Neural progenitor cell (in vitro differentiated cells): ENCODE data around the gene OR10A6.

Source experiments
- EZH2 ChIP-seq: fragments of 200-600 bp; sonication (generic); IDR thresholded peaks from 2 replicates; pipeline ENCODE4 v1.6.1; 2017; ENCODE audit warnings: antibody characterized with exemption, mild to moderate bottlenecking, moderate library complexity
- EZH2phosphoT487 ChIP-seq: fragments of 200-600 bp; sonication (generic); IDR thresholded peaks from 2 replicates; pipeline ENCODE4 v1.6.1; 2017; ENCODE audit warnings: antibody characterized with exemption
- TF ChIP-seq, protein P1 (sequence below): fragments of 200-600 bp; sonication (generic); IDR thresholded peaks from 2 replicates; pipeline ENCODE4 v1.5.1; 2017; ENCODE audit warnings: antibody characterized with exemption, mild to moderate bottlenecking

DNA sequence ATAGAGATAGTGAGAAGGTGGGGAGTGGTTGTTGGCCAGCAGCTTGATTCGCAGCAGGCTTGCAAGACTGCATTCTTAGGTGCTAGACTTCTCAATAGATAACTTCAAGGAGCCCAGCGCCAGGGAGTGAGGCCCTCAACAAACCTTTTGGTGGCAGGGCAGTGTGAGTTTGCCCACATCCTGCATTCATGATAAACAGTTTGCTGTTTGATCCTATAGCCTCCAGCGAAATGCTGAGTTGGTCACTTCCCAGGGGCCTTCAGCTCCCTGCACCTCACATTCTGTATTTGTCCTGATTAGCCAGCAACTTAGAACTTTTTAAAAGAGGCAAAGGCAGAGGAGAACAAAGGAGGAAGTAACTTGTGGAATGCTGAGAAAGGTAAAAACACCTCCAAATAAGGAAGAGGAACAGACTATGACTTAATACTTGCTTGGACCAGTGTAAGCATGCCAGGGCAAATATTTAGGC, 25.1 kb downstream of the OR10A6 start:
- TF ChIP-seq, protein P1, sequence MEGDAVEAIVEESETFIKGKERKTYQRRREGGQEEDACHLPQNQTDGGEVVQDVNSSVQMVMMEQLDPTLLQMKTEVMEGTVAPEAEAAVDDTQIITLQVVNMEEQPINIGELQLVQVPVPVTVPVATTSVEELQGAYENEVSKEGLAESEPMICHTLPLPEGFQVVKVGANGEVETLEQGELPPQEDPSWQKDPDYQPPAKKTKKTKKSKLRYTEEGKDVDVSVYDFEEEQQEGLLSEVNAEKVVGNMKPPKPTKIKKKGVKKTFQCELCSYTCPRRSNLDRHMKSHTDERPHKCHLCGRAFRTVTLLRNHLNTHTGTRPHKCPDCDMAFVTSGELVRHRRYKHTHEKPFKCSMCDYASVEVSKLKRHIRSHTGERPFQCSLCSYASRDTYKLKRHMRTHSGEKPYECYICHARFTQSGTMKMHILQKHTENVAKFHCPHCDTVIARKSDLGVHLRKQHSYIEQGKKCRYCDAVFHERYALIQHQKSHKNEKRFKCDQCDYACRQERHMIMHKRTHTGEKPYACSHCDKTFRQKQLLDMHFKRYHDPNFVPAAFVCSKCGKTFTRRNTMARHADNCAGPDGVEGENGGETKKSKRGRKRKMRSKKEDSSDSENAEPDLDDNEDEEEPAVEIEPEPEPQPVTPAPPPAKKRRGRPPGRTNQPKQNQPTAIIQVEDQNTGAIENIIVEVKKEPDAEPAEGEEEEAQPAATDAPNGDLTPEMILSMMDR = no peak
- TF ChIP-seq EZH2 (no peak), EZH2phosphoT487 (no peak)
